ENCODE measurements around the gene GLRX. TPM values are rescaled to one million over a fixed set of nuclear protein-coding genes. Genes with fewer than 3 reads are reported as not detected.
A peak's percentile ranks its signal among the peaks of the same experiment; 100 is the strongest.

GLRX gene
- 63.8 and 71.9 TPM in 2 replicates for total RNA-seq (2016; rRNA removed; fragmentation: Illumina TruSeq; extraction: Trizol)
- 27.6 and 30.6 TPM in 2 replicates for total RNA-seq (2016; cell fraction: cytosol; rRNA removed; fragmentation: Illumina TruSeq; extraction: Trizol; ENCODE audit: low read depth)
- total RNA-seq (2016; cell fraction: insoluble cytoplasmic fraction; rRNA removed; fragmentation: Illumina TruSeq; extraction: Trizol) = 64.8 and 79.1 TPM in 2 replicates
- total RNA-seq (2016; cell fraction: membrane; rRNA removed; fragmentation: Illumina TruSeq; extraction: Trizol) = 27.3 and 28.0 TPM in 2 replicates
- 27.2 and 28.1 TPM in 2 replicates for total RNA-seq (2016; cell fraction: nucleus; rRNA removed; fragmentation: Illumina TruSeq; extraction: Trizol)
- polyA plus RNA-seq (2011; rRNA removed) = 499 and 615 TPM in 2 replicates
- polyA plus RNA-seq (2011; cell fraction: cytosol; rRNA removed) = 393 and 503 TPM in 2 replicates
- 87.8 and 90.3 TPM in 2 replicates for polyA plus RNA-seq (2011; cell fraction: nucleus; rRNA removed)
- 244 and 269 TPM in 2 replicates for polyA plus RNA-seq (2012)
- 25.5 and 30.2 TPM in 2 replicates for polyA plus RNA-seq (2016; cell fraction: cytosol; fragmentation: Illumina TruSeq; extraction: Trizol; ENCODE audit: low read depth)
- 107 and 117 TPM in 2 replicates for polyA plus RNA-seq (2016; cell fraction: insoluble cytoplasmic fraction; fragmentation: Illumina TruSeq; extraction: Trizol; ENCODE audit: low read depth)
- polyA plus RNA-seq (2016; cell fraction: membrane; fragmentation: Illumina TruSeq; extraction: Trizol; ENCODE audit: low read depth) = 23.9 and 28.1 TPM in 2 replicates
- polyA plus RNA-seq (2016; cell fraction: nucleus; fragmentation: Illumina TruSeq; extraction: Trizol; ENCODE audit: insufficient read depth, low read depth) = 59.6 and 62.5 TPM in 2 replicates
- 44.3 and 186 TPM in 2 replicates for polyA minus RNA-seq (2011; rRNA and poly(A)+ RNA removed; ENCODE audit: low replicate concordance)
- 49.7 and 65.5 TPM in 2 replicates for polyA minus RNA-seq (2011; cell fraction: cytosol; rRNA and poly(A)+ RNA removed)
- 62.3 and 93.9 TPM in 2 replicates for polyA minus RNA-seq (2011; cell fraction: nucleus; rRNA and poly(A)+ RNA removed)
- percentile 56 among the genes with signal in this experiment for Bru-seq, nascent RNA
- BruChase-seq, experiment 1, labeled RNA remaining after a 6-hour chase = percentile 65 among the genes with signal in this experiment
- percentile 60 among the genes with signal in this experiment for BruChase-seq, experiment 2, labeled RNA remaining after a 2-hour chase
- long read RNA-seq, experiment 1, transcript GLRX-203 (3 exons, 632 nt) = minor isoform, 5 of 281 reads
- long read RNA-seq, experiment 1, transcript GLRX-204 (2 exons, 3,407 nt) = minor isoform, 5 of 281 reads
- long read RNA-seq, experiment 1, transcript GLRX-201 (3 exons, 1,211 nt) = major isoform, 262 of 281 reads
- long read RNA-seq, experiment 1, transcript GLRX-202 (3 exons, 1,366 nt) = minor isoform, 6 of 281 reads
- long read RNA-seq, experiment 1, partial matches to known transcripts = 0 of 281 reads
- long read RNA-seq, experiment 1, other reads (novel, unspliced or antisense) = 3 of 281 reads
- long read RNA-seq, experiment 2, transcript GLRX-201 (3 exons, 1,211 nt) = major isoform, 206 of 223 reads
- long read RNA-seq, experiment 2, partial matches to known transcripts = 1 of 223 reads
- long read RNA-seq, experiment 2, other reads (novel, unspliced or antisense) = 8 of 223 reads

- BruUV-seq (replicated peaks) = no TSS peak
- FAIRE-seq (peak; percentile 51), ATAC-seq (peak; percentile 63), DNase-seq (ENCODE audit: low spot score) (peak; percentile 65)
- Histone ChIP-seq H4K20me1 (ENCODE audit: insufficient read depth, low read length) (peaks cover 21% of the 10 kb centered on the region), H3K79me2 (ENCODE audit: insufficient read depth, low read length) (peaks cover 48% of the 10 kb centered on the region), H3K4me3 (replicated peaks in 1 of 3; ENCODE audit: insufficient read depth in 1 of 3, low read depth in 2 of 3, low read length in 3 of 3) (peak within 1 kb of the TSS; percentile 66 to 86 (median 81)), H3K36me3 (replicated peaks in 1 of 2; ENCODE audit: control insufficient read depth in 1 of 2, insufficient read depth in 2 of 2, low read length in 2 of 2) (peaks cover 0 to 2% of the 10 kb centered on the region in 2 experiments; a peak in 2 of 5 replicates), H3K4me2 (ENCODE audit: low read depth, low read length) (peak within 1 kb of the TSS; percentile 94), H3K27me3 (ENCODE audit: control insufficient read depth in 1 of 2, insufficient read depth in 2 of 2, low read length in 2 of 2) (no peaks in the 10 kb centered on the region; a peak in 1 of 5 replicates), H3K9ac (ENCODE audit: insufficient read depth, low read depth, low read length) (peak within 1 kb of the TSS; percentile 79), H3K4me1 (ENCODE audit: insufficient read depth, low read length) (peaks cover 87% of the 10 kb centered on the region), H3K27ac (ENCODE audit: extremely low read length, insufficient read depth, low read length) (peak within 1 kb of the TSS; percentile 89), H3K9me3 (ENCODE audit: low read length) (no peaks in the 10 kb centered on the region), H2AFZ (ENCODE audit: low read length) (peak within 1 kb of the TSS; percentile 49)
- POLR2A ChIA-PET = interaction anchor here (0.9 to 6.1 kb wide), 21 partner anchors 8 to 176 kb away, joined by 3 to 130 read pairs (median 12); partner anchors contain the start of genes ELL2, RFESD and RHOBTB3
- CTCF ChIA-PET (ENCODE audit: low intra/inter-chr PET ratio, low total read pairs) = interaction anchor here (0.7 kb wide), 1 partner anchor 42 kb away, joined by 3 read pairs; no protein-coding TSS in a partner anchor
- intact Hi-C loops (cut with micrococcal nuclease; ENCODE audit: unreplicated experiment) (loop anchor here (2.0 kb wide), 1 partner anchor 20 kb away; no protein-coding TSS in a partner anchor), in situ Hi-C loops (cut with HindIII; ENCODE audit: extremely low pct_ligation_motif_present, low pct_unique_long_range_greater_than_20kb) (no loop called here)
- WGBS (ENCODE audit: low lambda C conversion rate) = no CpG with 5 or more reads among the region's 8 CpGs
- TF ChIP-seq ZNF292 (CRISPR knock-in tag; IDR thresholded peaks at IDR 0.05; ENCODE audit: borderline replicate concordance, low read depth) = peak; percentile 21; the same call in 1 of the 2 replicates
- TF ChIP-seq ESRRA (CRISPR knock-in tag; IDR thresholded peaks at IDR 0.05; ENCODE audit: low read depth) = no peak
- TF ChIP-seq MAX (IDR thresholded peaks at IDR 0.05) = peak; percentile 25; the same call in 1 of the 2 replicates
- TF ChIP-seq FOXK1 (CRISPR knock-in tag; IDR thresholded peaks at IDR 0.05; ENCODE audit: borderline replicate concordance, low read depth) = peak; percentile 23; the same call in 1 of the 2 replicates
- no peak for TF ChIP-seq STAT5B (CRISPR knock-in tag; IDR thresholded peaks at IDR 0.05)
- no peak; the same call in 1 of the 2 replicates for TF ChIP-seq TGIF2 (CRISPR knock-in tag; IDR thresholded peaks at IDR 0.05)
- no peak for TF ChIP-seq ZNF780A (CRISPR knock-in tag; IDR thresholded peaks at IDR 0.05)
- no peak for TF ChIP-seq NFKBIZ (CRISPR knock-in tag; IDR thresholded peaks at IDR 0.05)
- TF ChIP-seq TBX2 (CRISPR knock-in tag; IDR thresholded peaks at IDR 0.05; ENCODE audit: borderline replicate concordance) = peak; percentile 70
- TF ChIP-seq ZNF510 (CRISPR knock-in tag; IDR thresholded peaks at IDR 0.05; ENCODE audit: low read depth) = no peak
- TF ChIP-seq NFIC (IDR thresholded peaks at IDR 0.05; ENCODE audit: low read length) = peak; percentile 25; the same call in 1 of the 2 replicates
- no peak for TF ChIP-seq HOXD1 (CRISPR knock-in tag; IDR thresholded peaks at IDR 0.05)
- 0 out of 2 replicates have a peak, but pooled peaks have one; percentile 18 for TF ChIP-seq ONECUT2 (CRISPR knock-in tag; IDR thresholded peaks at IDR 0.05)
- TF ChIP-seq ZNF224 (CRISPR knock-in tag; IDR thresholded peaks at IDR 0.05) = 0 out of 2 replicates have a peak, but pooled peaks have one; percentile 24
- 0 out of 4 replicates have a peak, but pooled peaks of 1 of the 2 experiments have one; percentile 28 for TF ChIP-seq ATF4 (CRISPR knock-in tag; IDR thresholded peaks at IDR 0.05)
Observed at GRCh38 chr5:95822542-95823181, at the start of gene GLRX. TSS of gene GLRX (minus strand) at chr5:95822726. CDS start at chr5:95822662, 64 bp downstream.

Measured in HepG2 (cell line).